GM21526 (cell line): ENCODE results near the gene ETFBKMT.
"Not testable (repeated sequence)": the region's sequence is repeated elsewhere in the genome, so short reads cannot be mapped to it uniquely, and the experiment has no call there.

Experiments used
- ATAC-seq: cut with Tn5 transposase; IDR thresholded peaks from one replicate; pipeline ENCODE4 v1.9.1; 2021; ENCODE audit warnings: moderate library complexity; ENCODE audit not compliant: unreplicated experiment, low FRiP score

ETFBKMT gene

GRCh38 chr12:31716998-31717397 lies 57.5 kb downstream of the ETFBKMT start:
- not testable (repeated sequence) for ATAC-seq

DNA sequence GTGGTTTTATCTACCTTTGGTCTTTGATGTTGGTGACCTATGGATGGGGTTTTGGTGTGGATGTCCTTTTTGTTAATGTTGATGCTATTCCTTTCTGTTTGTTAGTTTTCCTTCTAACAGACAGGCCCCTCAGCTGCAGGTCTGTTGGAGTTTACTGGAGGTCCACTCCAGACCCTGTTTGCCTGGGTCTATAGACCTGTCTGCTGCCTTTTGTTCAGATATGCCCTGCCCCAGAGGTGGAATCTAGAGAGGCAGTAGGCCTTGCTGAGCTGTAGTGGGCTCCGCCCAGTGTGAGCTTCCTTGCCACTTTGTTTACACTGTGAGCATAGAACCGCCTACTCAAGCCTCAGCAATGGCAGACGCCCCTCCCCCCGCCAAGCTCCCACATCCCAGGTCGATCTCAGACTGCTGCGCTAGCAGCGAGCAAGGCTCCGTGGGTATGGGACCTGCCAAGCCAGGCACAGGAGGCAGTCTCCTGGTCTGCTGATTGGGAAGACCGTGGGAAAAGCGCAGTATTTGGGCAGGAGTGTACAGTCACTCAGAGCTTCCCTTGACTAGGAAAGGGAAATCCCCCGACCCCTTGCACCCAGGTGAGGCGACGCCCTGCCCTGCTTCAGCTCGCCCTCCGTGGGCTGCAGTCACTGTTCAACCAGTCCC lies 59.2 kb downstream of the ETFBKMT start:
- ATAC-seq, result not testable (repeated sequence)

- ATAC-seq, result no peak
Observed at GRCh38 chr12:31722580-31722979, 63.1 kb downstream of the ETFBKMT start.
